Measurements from ENCODE around the gene TMEM209. TPM values are rescaled to one million over a fixed set of nuclear protein-coding genes. Genes with fewer than 3 reads are reported as not detected.
"Not testable (repeated sequence)": the region's sequence is repeated elsewhere in the genome, so short reads cannot be mapped to it uniquely, and the experiment has no call there.

The TMEM209 gene
- total and polyA plus RNA-seq, 7 donors, result 5.2 to 11.3 (median 9.0) TPM

- no peak for TF ChIP-seq CTCF (IDR thresholded peaks at IDR 0.05)
- Histone ChIP-seq H3K36me3 (ENCODE audit: insufficient read depth in 1 of 2, low read depth in 1 of 2) (no peaks in the 10 kb centered on the region), H3K9me3 (no peaks in the 10 kb centered on the region), H3K27me3 (ENCODE audit: insufficient read depth in 3 of 3, low read length in 2 of 3) (no peaks in the 10 kb centered on the region), H3K4me3 (no peak overlapping the region), H3K27ac (no peak overlapping the region), H3K4me1 (no peaks in the 10 kb centered on the region)
- intact Hi-C loops (cut with DNase I), result no loop called here
- ATAC-seq (no peak), DNase-seq (no peak)
- 86 to 91% (median 86%) methylated on average over 14 of the region's 14 CpGs for WGBS, 3 donors
Measured at GRCh38 chr7:130147710-130148325, 57.4 kb downstream of the TMEM209 start.

DNA sequence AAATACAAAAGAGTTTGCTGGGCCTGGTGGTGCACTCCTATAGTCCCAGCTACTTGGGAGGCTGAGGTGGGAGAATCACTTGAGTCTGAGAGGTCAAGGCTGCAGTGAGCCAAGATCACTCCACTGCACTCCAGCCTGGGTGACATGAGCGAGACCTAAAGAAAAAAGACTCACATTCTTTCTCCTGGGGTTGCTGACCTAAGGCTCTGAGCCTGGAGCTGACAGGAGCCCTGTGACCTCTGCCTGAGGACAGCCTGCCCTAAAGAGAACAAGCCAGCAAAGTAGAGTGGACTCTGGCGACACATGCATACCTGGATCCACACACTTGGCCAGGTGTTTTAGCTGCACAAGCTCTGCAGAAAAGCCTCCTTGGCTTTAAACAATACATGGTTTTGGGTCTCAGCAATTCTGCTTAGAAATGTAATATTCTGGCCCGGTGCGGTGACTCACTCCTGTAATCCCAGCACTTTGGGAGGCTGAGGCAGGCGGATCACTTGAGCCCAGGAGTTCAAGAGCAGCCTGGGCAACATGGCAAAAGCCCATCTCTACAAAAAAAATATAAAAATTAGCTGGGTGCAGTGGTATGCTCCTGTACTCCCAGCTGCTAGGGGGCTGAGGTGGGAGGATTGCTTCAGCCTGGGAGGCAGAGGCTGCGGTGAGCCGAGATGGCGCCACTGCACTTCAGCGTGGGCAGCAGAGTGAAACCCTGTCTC, 58.4 kb downstream of the TMEM209 start:
- no peak for TF ChIP-seq CTCF (IDR thresholded peaks at IDR 0.05)
- H3K36me3 ChIP-seq (ENCODE audit: insufficient read depth in 1 of 2, low read depth in 1 of 2), result no peaks in the 10 kb centered on the region
- intact Hi-C loops (cut with DNase I), result no loop called here
- H3K27ac ChIP-seq, result no peak overlapping the region
- DNase-seq (no peak), ATAC-seq (no peak)
- no peak overlapping the region for H3K4me3 ChIP-seq
- H3K9me3 ChIP-seq, result no peaks in the 10 kb centered on the region
- H3K4me1 ChIP-seq, result no peaks in the 10 kb centered on the region
- 94 to 95% (median 95%) methylated on average over 9 of the region's 9 CpGs for WGBS, 3 donors
- H3K27me3 ChIP-seq (ENCODE audit: insufficient read depth in 3 of 3, low read length in 2 of 3), result no peaks in the 10 kb centered on the region

DNA sequence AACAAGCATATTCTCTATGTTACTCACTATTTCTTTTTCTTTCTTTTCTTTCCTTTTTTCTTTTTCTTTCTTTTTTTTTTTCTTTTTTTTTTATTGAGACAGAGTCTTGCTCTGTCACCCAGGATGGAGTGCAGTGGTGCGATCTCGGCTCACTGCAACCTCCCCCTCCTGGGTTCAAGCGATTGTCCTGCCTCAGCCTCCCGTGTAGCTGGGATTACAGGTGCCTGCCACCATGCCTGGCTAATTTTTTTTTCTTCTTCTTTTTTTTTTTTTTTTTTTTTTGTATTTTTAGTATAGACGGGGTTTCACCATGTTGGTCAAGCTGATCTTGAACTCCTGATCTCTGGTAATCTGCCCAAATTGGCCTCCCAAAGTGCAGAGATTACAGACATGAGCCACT, 59.1 kb downstream of the TMEM209 start:
- H3K27me3 ChIP-seq (ENCODE audit: insufficient read depth in 3 of 3, low read length in 2 of 3); H3K27ac ChIP-seq; DNase-seq; H3K4me1 ChIP-seq; intact Hi-C loops (cut with DNase I); H3K9me3 ChIP-seq; H3K4me3 ChIP-seq; H3K36me3 ChIP-seq (ENCODE audit: insufficient read depth in 1 of 2, low read depth in 1 of 2); ATAC-seq: not testable (repeated sequence)
- 92 to 93% (median 93%) methylated on average over 5 of the region's 5 CpGs for WGBS, 3 donors

GRCh38 chr7:130145424-130146100, 59.6 kb downstream of the TMEM209 start:
- H3K4me1 ChIP-seq, result no peaks in the 10 kb centered on the region
- H3K27me3 ChIP-seq (ENCODE audit: insufficient read depth in 3 of 3, low read length in 2 of 3), result no peaks in the 10 kb centered on the region
- no peak for TF ChIP-seq CTCF (IDR thresholded peaks at IDR 0.05)
- ATAC-seq, result no peak
- H3K36me3 ChIP-seq (ENCODE audit: insufficient read depth in 1 of 2, low read depth in 1 of 2), result no peaks in the 10 kb centered on the region
- H3K9me3 ChIP-seq, result no peaks in the 10 kb centered on the region
- intact Hi-C loops (cut with DNase I), result no loop called here
- WGBS, 3 donors, result 87 to 90% (median 89%) methylated on average over 14 of the region's 14 CpGs
- H3K4me3 ChIP-seq, result no peak overlapping the region
- H3K27ac ChIP-seq, result no peak overlapping the region
- no peak for DNase-seq

All from psoas muscle (tissue), 8 donors.